BLaER1 (cell line): Measurements from ENCODE around the gene HEMK1.

Source experiments
- H3K27ac ChIP-seq: shearing (Covaris generic); formaldehyde crosslinking; 2 replicates; pipeline ENCODE4 v1.8.1; 2022
- H3K27me3 ChIP-seq: shearing (Covaris generic); formaldehyde crosslinking; 2 replicates; pipeline ENCODE4 v1.8.1; 2022
- H3K36me3 ChIP-seq: shearing (Covaris generic); formaldehyde crosslinking; 2 replicates; pipeline ENCODE4 v1.8.1; 2022
- H3K4me1 ChIP-seq: shearing (Covaris generic); formaldehyde crosslinking; 2 replicates; pipeline ENCODE4 v1.8.1; 2022
- H3K4me2 ChIP-seq: shearing (Covaris generic); formaldehyde crosslinking; 2 replicates; pipeline ENCODE4 v1.8.1; 2022
- H3K4me3 ChIP-seq: shearing (Covaris generic); formaldehyde crosslinking; 2 replicates; pipeline ENCODE4 v1.8.1; 2022
- H3K9ac ChIP-seq: shearing (Covaris generic); formaldehyde crosslinking; 2 replicates; pipeline ENCODE4 v1.8.1; 2022
- H3K9me3 ChIP-seq: shearing (Covaris generic); formaldehyde crosslinking; 2 replicates; pipeline ENCODE4 v1.8.1; 2022
- H4K20me1 ChIP-seq: shearing (Covaris generic); formaldehyde crosslinking; 2 replicates; pipeline ENCODE4 v1.8.1; 2022
- Cebpa-rat ChIP-seq: shearing (Covaris generic); IDR thresholded peaks from 2 replicates; pipeline ENCODE4 v1.8.1; 2022

The HEMK1 gene

GRCh38 chr3:50585919-50586762 lies 16.8 kb downstream of the HEMK1 start:
- Histone ChIP-seq H3K27me3 (no peaks in the 10 kb centered on the region), H3K4me2 (no peak overlapping the region), H4K20me1 (no peaks in the 10 kb centered on the region), H3K27ac (no peak overlapping the region), H3K9ac (no peak overlapping the region), H3K4me3 (no peak overlapping the region), H3K9me3 (no peaks in the 10 kb centered on the region), H3K36me3 (peaks cover 40% of the 10 kb centered on the region), H3K4me1 (peaks cover 24% of the 10 kb centered on the region)
- no peak for TF ChIP-seq Cebpa-rat

DNA sequence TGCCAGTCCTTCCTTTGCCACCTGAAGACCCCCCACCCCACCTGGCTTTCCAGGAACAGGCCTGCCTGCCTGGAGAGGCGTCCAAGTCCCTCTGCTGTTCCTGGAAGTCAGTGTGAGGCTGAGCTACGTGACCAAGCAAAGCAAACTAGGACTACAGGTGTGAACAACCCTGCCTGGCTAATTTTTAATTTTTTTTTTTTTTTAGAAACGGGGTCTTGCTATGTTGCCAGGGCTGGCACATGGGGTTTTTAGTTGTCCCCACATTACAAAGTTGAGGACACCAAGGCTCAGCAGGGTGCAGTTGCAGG lies 17.4 kb downstream of the HEMK1 start:
- Histone ChIP-seq H3K9me3 (no peaks in the 10 kb centered on the region), H3K4me2 (no peak overlapping the region), H3K27me3 (no peaks in the 10 kb centered on the region), H3K36me3 (peaks cover 35% of the 10 kb centered on the region; the same call in 1 of the 2 replicates), H3K9ac (no peak overlapping the region), H3K27ac (no peak overlapping the region), H3K4me3 (no peak overlapping the region), H4K20me1 (no peaks in the 10 kb centered on the region), H3K4me1 (peaks cover 30% of the 10 kb centered on the region)
- no peak for TF ChIP-seq Cebpa-rat

- H3K4me2 ChIP-seq, result no peak overlapping the region
- H3K27me3 ChIP-seq, result no peaks in the 10 kb centered on the region
- no peak for TF ChIP-seq Cebpa-rat
- H3K4me3 ChIP-seq, result no peak overlapping the region
- H3K36me3 ChIP-seq, result peaks cover 28% of the 10 kb centered on the region; the same call in 1 of the 2 replicates
- H3K4me1 ChIP-seq, result peaks cover 37% of the 10 kb centered on the region
- H4K20me1 ChIP-seq, result no peaks in the 10 kb centered on the region
- no peaks in the 10 kb centered on the region for H3K9me3 ChIP-seq
- H3K9ac ChIP-seq, result no peak overlapping the region
- no peak overlapping the region for H3K27ac ChIP-seq
These were observed 18.1 kb downstream of the HEMK1 start for GRCh38 chr3:50587373-50587772.

- Histone ChIP-seq H3K4me1 (peaks cover 44% of the 10 kb centered on the region), H3K4me3 (no peak overlapping the region), H4K20me1 (no peaks in the 10 kb centered on the region), H3K36me3 (peaks cover 21% of the 10 kb centered on the region; the same call in 1 of the 2 replicates), H3K27me3 (no peaks in the 10 kb centered on the region), H3K9me3 (no peaks in the 10 kb centered on the region), H3K4me2 (peak overlapping the region; percentile 8; the same call in 1 of the 2 replicates), H3K27ac (no peak overlapping the region; the same call in 1 of the 2 replicates), H3K9ac (peak overlapping the region; percentile 35; the same call in 1 of the 2 replicates)
- no peak for TF ChIP-seq Cebpa-rat
These were observed 18.8 kb downstream of the HEMK1 start for GRCh38 chr3:50587806-50588758.

- Histone ChIP-seq H3K4me2 (no peak overlapping the region), H3K36me3 (peaks cover 13% of the 10 kb centered on the region; the same call in 1 of the 2 replicates), H4K20me1 (no peaks in the 10 kb centered on the region), H3K4me1 (peaks cover 46% of the 10 kb centered on the region), H3K9me3 (no peaks in the 10 kb centered on the region), H3K27ac (no peak overlapping the region; the same call in 1 of the 2 replicates), H3K4me3 (no peak overlapping the region), H3K9ac (no peak overlapping the region; the same call in 1 of the 2 replicates), H3K27me3 (no peaks in the 10 kb centered on the region)
- no peak for TF ChIP-seq Cebpa-rat
These were observed 19.6 kb downstream of the HEMK1 start for GRCh38 chr3:50588759-50589433.

GRCh38 chr3:50591196-50591741 lies 21.9 kb downstream of the HEMK1 start:
- Histone ChIP-seq H3K4me3 (peak overlapping the region; percentile 37; the same call in 1 of the 2 replicates), H3K4me1 (peaks cover 46% of the 10 kb centered on the region), H4K20me1 (no peaks in the 10 kb centered on the region), H3K9ac (0 out of 2 replicates have a peak overlapping the region, but pooled peaks have one; percentile 73), H3K27ac (peak overlapping the region; percentile 82), H3K36me3 (no peaks in the 10 kb centered on the region), H3K9me3 (no peaks in the 10 kb centered on the region), H3K4me2 (peak overlapping the region; percentile 78), H3K27me3 (no peaks in the 10 kb centered on the region)
- TF ChIP-seq Cebpa-rat, result no peak

GRCh38 chr3:50592568-50592967 lies 23.2 kb downstream of the HEMK1 start:
- H3K27ac ChIP-seq, result peak overlapping the region; percentile 57
- H3K36me3 ChIP-seq, result no peaks in the 10 kb centered on the region
- no peaks in the 10 kb centered on the region for H3K9me3 ChIP-seq
- H3K27me3 ChIP-seq, result no peaks in the 10 kb centered on the region
- H3K4me1 ChIP-seq, result peaks cover 46% of the 10 kb centered on the region
- TF ChIP-seq Cebpa-rat, result no peak
- no peaks in the 10 kb centered on the region for H4K20me1 ChIP-seq
- H3K9ac ChIP-seq, result peak overlapping the region; percentile 27; the same call in 1 of the 2 replicates
- no peak overlapping the region for H3K4me3 ChIP-seq
- H3K4me2 ChIP-seq, result peak overlapping the region; percentile 68

GRCh38 chr3:50594253-50594785 lies 25.0 kb downstream of the HEMK1 start:
- H3K27ac ChIP-seq, result no peak overlapping the region
- no peak overlapping the region for H3K4me3 ChIP-seq
- no peaks in the 10 kb centered on the region for H3K36me3 ChIP-seq
- H4K20me1 ChIP-seq, result no peaks in the 10 kb centered on the region
- H3K27me3 ChIP-seq, result no peaks in the 10 kb centered on the region
- peaks cover 43% of the 10 kb centered on the region for H3K4me1 ChIP-seq
- H3K9ac ChIP-seq, result no peak overlapping the region
- no peaks in the 10 kb centered on the region for H3K9me3 ChIP-seq
- no peak for TF ChIP-seq Cebpa-rat
- no peak overlapping the region for H3K4me2 ChIP-seq

DNA sequence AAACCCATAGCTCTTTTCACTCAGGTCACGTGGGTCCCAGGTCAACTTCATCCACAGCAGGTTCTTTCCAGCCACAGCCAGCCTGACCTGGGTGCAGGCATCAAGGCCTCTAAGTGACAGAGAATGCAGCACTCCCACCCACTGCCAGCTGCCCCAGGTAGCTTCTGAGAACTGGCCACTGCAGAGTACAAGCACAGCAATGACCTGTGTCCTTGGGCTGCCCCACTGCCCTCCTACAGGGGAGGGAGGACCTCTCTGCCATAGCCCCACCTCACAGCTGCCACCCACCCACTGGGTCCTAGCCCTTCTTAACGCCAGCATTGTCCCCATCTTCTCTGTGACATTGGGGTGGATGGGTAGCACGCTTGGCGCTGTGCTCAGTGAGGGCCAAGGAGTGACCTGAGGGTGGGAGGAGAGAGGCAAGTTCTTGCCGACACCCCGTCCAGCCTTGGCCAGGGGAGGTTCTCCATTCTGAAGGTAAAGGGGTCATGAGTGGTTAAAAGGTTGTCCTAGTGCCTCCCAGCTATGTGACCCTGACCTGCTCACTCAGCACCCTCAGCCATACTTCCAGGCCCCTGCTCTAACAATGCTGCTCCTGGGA lies 29.9 kb downstream of the HEMK1 start:
- Histone ChIP-seq H3K4me3 (no peak overlapping the region), H3K27ac (peak overlapping the region; percentile 97), H3K27me3 (no peaks in the 10 kb centered on the region), H4K20me1 (no peaks in the 10 kb centered on the region), H3K36me3 (no peaks in the 10 kb centered on the region), H3K9ac (peak overlapping the region; percentile 6; the same call in 1 of the 2 replicates), H3K4me2 (peak overlapping the region; percentile 99), H3K9me3 (no peaks in the 10 kb centered on the region), H3K4me1 (peaks cover 52% of the 10 kb centered on the region)
- no peak for TF ChIP-seq Cebpa-rat
